HG02588 (cell line): ENCODE measurements around the gene KIF2C.
"Not testable (repeated sequence)": the region's sequence is repeated elsewhere in the genome, so short reads cannot be mapped to it uniquely, and the experiment has no call there.

Experiments
- ATAC-seq: cut with Tn5 transposase; IDR thresholded peaks from one replicate; pipeline ENCODE4 v1.9.1; 2021; ENCODE audit warnings: mild to moderate bottlenecking, moderate library complexity; ENCODE audit not compliant: unreplicated experiment

The KIF2C gene

DNA sequence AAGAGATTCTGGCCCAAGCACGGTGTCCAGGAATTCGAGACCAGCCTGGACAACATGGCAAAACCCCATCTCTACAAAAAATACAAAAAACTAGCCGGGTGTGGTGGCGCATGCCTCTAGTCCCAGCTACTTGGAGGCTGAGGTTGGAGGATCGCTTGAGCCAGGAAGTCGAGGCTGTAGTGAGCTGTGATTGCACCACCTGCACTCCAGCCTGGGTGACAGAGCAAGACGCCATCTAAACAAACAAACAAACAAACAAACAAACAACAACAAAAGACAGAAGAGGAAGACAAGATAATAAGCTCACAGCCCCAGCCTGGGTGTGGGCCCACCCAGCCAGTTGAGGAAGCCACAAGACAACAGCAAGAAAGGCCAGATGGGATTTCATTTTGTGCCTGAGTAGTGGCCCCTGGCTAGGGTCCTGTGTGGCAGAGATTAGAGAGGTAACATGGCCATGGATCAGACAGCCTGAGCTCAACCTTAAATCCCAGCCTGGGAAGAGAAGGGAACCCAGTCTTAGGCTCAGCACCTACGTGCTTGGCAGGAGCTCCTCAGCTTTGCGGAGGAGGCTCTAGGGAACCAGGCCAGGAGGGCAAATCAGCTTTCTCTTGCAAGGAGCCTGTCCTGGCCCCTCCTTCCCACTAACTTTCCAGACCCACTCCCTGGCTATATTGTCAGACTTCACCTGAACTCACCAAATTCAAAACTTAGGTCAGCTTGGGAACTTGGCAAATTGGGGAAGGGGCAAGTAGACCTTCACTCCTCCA, 53.3 kb downstream of the KIF2C start:
- ATAC-seq = no peak

DNA sequence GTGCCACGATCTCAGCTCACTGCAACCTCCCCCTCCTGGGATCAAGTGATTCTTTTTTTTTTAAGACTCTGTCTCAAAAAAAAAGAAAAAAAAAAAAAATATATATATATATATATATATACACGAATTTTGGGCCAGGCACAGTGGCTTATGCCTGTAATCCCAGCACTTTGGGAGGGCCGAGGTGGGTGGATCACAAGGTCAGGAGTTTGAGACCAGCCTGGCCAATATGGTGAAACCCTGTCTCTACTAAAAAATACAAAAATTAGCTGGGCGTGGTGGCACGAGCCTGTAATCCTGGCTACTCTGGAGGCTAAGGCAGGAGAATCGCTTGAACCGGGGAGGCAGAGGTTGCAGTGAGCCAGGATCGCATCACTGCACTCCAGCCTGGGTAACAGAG, 58.2 kb downstream of the KIF2C start:
- ATAC-seq = not testable (repeated sequence)

DNA sequence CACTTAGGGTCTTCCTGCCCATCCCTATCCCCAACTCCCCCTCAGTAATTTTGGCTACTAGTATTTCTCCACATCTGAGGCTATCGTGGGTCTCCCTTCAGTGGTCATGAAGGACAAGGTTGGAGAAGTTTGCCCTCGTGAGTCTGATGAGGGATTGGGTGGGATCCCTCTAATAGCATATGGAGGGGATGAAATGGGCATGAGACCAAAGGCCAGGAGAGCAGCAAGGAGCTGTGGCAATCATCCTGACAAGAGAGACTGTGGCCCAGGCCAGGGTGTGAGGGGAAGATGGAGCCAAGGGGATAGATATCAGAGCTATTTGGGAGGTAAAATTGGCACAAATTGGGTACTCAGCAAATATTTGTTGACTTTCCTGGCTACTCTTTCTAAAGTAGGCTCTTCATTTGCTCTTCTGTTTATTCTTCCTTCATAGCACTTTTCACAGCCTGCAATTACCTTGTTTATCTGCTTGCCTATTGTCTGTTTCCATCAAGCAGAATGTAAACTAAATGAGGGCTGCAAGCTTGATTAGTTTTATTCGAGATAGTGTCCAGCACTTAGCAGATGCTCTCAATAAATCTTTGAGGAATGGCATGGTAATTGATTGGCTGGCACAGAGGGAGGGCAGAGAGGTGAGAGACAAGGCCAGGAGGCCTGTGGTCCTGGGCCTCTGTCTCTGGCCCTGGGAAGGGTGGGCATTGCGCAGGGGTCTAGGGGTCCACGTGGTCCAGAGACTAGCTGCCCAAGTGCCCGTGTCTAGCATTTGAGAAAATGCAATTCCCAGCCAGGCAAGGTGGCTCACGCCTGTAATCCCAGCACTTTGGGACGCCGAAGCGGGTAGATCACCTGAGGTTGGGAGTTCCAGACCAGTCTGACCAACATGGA, 59.1 kb downstream of the KIF2C start:
- no peak for ATAC-seq

DNA sequence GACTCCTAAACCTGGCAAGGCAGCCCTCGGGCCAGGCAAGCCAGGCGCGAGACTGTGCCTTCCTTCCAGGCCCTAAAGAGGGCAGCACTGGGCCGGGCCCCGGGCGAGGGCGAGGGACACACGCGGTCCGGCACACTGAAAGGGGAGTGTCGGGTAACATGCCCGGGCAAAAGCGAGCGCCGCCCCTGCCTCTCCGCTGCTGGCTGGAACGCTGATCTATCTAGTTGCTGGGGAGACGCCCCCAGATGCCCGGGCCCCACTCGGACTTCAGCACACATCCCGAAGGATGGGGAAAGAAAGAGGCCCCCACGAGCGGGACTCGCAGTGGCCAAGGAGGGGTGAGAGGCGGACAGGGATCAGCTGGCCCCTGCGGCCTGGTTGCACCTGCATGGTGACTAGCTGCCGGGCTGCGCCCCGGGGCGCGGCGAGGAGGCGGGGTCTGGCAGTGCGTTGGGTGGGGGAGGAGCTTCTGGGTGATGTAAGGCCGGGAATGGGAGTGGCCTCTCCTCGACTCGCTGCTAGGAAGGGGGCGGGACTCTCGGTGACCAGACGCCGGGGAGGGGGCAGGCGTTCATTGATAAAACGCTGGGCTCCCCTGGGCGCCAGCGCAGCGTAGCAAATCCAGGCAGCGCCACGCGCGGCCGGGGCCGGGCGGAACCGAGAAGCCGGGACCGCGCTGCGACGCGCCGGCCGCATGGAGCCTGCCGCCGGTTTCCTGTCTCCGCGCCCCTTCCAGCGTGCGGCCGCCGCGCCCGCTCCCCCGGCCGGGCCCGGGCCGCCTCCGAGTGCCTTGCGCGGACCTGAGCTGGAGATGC, 60.3 kb downstream of the KIF2C start, which contains the start of gene PLK3:
Gene PLK3, plus strand, starts transcription at position 608 of the 815 bp plus-strand sequence. Its CDS starts 87 bp downstream, at position 695.
- ATAC-seq = peak; percentile 78

DNA sequence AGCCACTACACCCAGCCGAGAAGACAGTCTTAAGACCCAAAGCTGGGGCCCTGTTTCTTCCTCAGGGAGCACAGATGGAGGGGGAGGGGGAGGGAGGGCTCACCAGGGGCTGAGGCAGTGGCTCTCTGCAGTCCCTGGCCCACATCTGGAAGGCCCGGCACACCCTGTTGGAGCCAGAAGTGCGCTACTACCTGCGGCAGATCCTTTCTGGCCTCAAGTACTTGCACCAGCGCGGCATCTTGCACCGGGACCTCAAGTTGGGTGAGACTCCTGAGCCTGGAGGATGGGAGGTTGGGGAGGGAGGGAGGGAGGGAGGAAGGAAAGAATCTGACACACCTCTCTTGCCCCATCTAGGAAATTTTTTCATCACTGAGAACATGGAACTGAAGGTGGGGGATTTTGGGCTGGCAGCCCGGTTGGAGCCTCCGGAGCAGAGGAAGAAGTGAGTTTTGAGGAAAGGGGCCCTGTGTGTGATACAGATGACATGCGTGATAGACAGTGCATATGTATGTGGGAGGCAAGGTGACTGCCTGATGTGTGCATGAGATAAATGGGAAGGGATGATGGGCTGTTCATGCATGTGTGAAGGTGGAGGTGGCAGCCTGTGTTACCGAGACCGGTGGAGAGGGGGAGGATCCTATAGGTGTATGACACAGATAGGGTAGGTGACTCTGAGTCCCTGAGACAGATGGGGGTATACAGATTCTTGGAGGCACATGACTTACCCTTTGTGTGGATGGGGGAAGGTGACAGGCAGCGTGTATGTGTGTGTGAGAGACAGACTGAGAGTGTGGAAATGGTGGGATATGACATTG, 62.1 kb downstream of the KIF2C start:
- ATAC-seq = no peak

DNA sequence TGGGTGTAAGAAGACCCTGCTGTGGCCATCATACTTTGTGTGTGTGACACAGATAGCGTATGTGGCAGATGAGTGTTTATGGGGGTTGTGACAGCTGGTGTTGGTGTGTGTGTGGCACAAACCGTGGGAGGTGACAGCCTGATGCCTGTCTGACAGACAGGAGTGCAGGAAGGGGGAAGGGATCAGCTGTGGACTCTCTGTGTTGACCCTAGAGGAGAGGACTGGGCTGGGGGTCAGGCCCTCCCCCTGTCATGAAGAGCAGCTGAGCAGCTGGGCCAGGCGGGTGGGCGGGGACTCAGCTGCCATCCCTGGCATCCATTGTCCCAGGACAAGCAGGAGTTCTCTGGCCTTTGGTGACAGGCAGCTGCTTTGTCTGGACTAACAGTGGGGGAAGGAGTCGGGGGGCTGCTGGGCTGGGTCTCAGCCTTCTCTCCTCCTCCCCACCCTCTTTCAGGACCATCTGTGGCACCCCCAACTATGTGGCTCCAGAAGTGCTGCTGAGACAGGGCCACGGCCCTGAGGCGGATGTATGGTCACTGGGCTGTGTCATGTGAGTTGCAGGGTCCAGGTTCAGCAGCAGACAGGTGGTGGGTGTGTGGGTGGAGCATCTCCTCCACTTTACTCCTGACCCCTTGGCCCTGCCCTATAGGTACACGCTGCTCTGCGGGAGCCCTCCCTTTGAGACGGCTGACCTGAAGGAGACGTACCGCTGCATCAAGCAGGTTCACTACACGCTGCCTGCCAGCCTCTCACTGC, 62.8 kb downstream of the KIF2C start:
- ATAC-seq = no peak

DNA sequence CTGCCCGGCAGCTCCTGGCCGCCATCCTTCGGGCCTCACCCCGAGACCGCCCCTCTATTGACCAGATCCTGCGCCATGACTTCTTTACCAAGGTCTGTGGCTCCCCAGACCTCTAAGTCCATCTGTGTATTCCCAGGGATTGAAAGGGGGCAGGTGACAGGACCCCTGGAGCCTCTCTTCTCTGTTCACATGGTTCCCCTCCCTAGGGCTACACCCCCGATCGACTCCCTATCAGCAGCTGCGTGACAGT, 63.4 kb downstream of the KIF2C start:
- ATAC-seq = no peak

DNA sequence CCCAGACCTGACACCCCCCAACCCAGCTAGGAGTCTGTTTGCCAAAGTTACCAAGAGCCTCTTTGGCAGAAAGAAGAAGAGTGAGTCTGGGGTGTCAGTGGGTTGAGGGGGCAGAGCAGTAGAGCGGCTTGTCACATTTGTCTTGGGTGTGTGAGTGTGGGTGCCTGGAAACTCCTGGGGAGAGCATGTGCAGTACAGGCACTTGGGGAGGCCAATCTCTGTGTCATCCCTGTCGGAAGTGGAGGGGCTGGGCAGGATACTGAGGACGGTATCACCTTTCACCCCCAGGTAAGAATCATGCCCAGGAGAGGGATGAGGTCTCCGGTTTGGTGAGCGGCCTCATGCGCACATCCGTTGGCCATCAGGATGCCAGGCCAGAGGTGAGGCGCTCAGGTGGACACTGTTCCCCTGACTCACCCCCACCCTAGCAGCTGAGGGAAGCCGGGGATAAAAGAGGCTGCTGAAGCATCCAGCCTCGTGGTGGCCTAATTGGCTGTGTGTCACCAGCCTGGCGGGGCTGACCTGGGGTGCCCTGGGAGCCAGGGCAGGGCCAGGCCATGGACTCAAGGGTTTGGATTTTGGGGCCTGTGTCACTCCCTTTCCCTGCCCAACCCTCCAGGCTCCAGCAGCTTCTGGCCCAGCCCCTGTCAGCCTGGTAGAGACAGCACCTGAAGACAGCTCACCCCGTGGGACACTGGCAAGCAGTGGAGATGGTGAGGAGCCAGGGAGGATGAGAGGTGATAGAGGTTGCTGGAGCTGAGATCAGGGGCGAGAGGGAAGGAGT, 63.9 kb downstream of the KIF2C start:
- no peak for ATAC-seq

DNA sequence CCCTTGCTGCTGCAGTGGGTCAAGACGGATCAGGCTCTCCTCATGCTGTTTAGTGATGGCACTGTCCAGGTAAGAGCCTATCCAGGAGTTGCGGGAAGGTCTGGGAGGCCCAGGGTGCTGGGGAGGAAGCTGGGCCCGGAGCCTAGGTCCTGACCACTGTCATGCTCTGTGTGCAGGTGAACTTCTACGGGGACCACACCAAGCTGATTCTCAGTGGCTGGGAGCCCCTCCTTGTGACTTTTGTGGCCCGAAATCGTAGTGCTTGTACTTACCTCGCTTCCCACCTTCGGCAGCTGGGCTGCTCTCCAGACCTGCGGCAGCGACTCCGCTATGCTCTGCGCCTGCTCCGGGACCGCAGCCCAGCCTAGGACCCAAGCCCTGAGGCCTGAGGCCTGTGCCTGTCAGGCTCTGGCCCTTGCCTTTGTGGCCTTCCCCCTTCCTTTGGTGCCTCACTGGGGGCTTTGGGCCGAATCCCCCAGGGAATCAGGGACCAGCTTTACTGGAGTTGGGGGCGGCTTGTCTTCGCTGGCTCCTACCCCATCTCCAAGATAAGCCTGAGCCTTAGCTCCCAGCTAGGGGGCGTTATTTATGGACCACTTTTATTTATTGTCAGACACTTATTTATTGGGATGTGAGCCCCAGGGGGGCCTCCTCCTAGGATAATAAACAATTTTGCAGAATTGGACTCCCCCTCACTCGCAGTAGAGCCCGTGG, 65.8 kb downstream of the KIF2C start:
- no peak for ATAC-seq

DNA sequence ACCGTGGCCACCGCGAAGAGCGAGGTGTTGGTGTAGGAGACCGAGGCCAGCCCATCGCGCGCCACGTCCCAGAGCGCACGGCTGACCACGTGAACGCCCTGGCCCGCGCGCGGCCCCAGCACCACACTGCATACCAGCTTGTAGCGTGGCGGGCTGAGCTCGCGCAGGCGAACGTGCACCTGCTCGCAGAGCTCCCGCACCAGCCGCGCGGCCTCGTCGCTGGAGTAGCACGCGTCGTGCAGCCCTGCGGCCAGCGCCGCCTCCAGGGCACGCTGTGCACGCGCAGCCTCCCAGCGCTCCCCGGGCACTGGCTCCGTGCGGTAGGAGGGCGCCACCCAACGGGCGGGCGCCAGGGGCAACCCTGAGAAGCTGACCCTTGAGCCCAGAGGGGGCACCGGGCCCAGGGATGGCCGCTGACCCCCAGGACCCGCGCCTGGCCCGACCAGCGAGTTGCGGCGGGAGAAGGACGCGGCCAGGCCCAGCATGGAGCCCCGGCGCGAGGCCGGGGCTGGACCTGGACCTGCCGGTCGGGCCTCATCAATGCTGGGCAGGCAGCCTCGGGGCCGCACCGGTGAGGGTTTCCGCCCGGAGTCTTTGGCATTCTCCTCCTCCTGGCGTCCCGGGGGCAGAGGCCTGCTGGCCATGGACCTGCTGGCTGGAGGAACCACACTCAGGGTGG, 66.5 kb downstream of the KIF2C start:
- ATAC-seq = no peak

DNA sequence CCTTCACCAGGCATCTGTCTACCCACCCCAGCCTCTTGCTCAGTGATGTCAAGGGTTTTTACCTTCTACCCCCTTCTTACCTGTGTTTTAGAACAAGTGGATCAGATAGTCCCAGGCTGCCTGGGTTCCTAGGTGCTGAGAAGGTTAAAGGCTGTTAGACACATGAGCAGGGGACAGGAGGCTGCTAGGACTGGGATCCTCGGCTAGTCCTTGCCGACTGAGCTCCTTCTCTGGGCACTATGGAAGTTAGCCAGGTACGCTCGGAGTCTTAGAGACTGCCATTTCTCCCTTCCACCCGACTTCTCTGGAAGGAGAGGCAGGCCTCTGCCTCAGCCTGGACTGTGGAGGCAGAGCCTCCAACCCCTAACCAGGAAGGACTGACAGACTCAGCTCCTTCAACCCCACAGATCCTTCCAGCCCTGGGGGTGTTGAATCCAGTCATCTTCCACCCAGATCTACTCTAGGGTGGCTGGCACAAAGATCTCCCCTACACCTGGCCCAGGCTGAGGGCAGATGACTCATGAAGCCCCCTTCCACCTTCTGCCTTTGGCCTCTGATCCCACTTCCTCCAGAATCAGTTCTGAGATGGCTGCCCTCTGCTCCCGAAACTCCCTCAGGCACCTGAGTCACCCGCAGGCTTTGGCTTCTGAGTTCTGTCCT, 67.2 kb downstream of the KIF2C start, which contains the start of gene DYNLT4:
Gene DYNLT4, minus strand, starts transcription at position 648 of the 660 bp plus-strand sequence. CDS start 683 bp downstream, outside the sequence.
- ATAC-seq = no peak

DNA sequence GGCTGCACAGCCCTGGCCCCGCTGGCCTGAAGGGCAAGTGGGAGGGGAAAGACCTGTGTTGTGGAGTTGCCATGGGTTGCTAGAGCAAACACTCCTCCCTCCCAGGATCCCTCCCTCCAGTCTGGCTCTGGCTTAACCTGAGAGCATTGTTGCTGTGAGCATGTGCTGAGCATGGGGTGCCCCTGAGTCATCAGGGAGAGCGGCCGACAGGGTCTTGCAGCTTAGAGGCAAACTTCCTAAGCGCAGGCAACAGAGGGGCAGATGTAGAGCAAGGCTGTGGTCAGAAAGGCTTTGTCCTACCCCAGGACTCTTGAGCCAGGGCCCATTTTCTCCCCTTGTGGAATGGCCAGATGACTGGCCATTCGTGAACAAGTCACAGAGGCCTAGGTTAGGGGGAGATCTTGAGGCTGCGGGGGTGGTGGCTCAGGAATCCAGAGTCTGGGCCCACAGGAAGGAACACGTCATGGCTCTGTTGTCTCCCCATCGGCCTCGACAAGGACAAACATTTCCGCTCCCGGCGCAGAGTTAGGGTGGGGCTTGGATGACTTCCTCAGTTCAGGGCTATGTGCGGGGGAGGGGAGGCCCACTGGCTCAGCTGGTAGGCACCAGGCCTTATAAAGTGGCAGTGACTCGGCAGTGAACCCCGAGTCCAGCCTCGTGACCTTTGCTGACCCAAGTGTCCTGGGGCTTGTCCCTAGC, 67.9 kb downstream of the KIF2C start:
- peak; percentile 29 for ATAC-seq

DNA sequence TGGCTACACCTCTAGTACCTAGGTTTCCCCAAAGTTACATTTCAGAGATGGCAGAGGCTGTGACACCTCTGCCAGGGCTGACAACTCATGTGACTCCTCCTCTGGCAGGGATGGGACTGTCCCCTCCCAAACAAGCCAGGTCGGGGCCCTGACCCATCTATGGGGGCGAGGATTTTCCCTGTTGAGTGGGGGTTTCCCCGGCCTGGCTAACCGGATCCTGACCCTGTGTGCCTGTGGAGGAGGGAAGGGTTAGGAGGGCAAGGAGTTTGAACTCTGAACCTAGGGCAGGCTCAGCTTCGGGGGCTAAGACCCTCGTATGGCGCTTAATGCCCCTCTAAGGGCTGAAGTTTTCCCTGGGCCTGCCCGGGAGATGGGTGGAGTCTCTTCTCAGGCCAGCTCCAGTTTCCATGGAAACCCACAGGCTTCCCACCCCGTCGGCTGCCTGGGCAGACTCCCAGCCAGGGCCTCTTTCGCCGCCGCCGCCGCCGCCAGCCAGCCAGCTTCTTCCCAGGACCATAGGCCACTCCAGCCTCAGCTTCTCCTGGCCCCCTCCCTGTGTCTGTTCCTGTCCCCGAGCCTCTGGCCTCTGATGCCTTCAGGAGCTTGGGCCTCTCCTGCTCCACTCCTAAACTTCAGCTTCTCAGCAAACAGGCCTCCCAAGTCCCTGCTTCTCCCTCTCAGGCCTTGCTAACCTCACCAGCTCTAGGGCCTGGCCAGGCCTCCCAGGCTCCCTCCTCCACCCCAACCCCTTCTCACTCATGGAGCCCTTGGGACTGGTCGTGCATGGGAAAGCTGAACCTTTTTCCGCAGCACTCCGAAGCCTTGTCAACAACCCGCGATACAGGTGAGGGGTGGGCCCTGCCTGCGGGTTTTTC, 68.7 kb downstream of the KIF2C start, which contains the start of gene BTBD19:
Gene BTBD19, plus strand, starts transcription at position 461 of the 875 bp plus-strand sequence. Its CDS starts 298 bp downstream, at position 759.
- peak; percentile 34 for ATAC-seq

DNA sequence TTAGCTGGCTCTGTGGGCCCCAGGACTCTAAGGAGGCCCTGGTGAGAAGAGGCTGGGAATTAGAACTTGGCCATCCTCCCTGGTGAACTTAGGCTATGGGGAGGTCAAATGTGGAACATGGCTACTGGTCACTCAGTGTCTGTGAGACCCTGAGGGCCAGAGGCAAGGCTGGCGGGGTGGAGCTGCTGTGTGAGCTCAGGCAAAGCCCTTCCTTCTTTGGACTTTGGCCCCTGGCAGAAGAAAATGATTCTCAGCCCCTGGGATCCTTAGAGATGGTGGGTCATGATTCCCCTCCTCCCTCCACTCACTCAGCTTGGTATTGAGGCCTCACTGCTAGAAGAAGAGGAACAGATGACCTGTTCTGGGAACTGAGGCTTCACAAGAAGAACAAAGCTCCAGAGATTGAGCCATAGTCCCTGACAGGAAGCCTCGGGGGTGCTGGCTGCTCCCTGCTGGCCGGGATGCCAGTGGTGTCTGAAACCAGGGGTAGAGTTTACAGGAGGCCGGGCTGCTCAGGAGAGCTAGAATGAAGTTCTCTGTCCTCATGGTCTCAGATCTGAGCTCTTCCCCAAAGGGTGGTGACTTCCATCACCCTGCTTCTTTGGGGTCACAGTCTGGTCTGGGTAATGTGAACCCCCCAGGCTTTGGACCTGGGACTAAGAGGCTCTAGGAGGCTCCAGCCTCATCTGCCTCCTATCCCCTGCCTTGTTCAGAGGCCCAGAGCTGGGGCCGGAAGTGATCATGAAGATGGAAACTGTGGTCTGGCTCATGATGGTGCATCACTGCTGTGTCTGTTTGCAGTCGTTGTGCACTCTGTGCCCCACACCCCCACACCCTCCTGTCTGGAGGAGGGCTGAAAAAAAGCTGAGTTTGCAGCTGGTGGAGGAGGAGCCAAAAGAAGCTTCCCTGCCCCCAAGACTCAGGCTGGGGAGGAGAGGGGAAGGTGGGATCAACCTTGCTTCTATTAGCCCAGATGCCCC, 69.6 kb downstream of the KIF2C start:
- peak; percentile 35 for ATAC-seq
